HG03108 (cell line): ENCODE data around the gene C10orf120.

Experiments
- ATAC-seq: cut with Tn5 transposase; IDR thresholded peaks from one replicate; pipeline ENCODE4 v1.9.1; 2021; ENCODE audit warnings: moderate library complexity; ENCODE audit not compliant: unreplicated experiment

Gene C10orf120

GRCh38 chr10:122662231-122662630 lies 37.4 kb downstream of the C10orf120 start:
- ATAC-seq = no peak

DNA sequence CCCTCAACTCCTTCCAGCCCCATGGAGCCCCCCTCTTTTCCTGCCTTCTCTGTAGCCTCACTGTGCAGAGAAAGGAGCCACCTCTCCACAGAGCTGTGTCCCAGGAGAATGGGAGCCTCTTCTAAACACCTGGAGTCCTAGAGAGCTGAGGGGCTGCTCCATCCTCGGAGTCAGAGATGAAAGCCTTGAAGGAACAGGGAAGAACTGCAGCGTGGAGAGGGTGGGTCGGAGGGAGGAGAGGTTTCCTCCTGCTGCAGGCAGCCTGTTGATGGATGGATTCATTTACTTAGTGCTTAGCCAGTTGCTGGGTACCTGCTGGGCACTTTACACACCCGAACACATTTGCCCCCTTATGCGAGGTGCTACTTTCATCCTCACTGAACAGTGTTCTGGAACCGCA lies 39.0 kb downstream of the C10orf120 start:
- no peak for ATAC-seq

- no peak for ATAC-seq
Measured at GRCh38 chr10:122659651-122660050, 40.0 kb downstream of the C10orf120 start.

- ATAC-seq = no peak
Measured at GRCh38 chr10:122659126-122659525, 40.5 kb downstream of the C10orf120 start.

DNA sequence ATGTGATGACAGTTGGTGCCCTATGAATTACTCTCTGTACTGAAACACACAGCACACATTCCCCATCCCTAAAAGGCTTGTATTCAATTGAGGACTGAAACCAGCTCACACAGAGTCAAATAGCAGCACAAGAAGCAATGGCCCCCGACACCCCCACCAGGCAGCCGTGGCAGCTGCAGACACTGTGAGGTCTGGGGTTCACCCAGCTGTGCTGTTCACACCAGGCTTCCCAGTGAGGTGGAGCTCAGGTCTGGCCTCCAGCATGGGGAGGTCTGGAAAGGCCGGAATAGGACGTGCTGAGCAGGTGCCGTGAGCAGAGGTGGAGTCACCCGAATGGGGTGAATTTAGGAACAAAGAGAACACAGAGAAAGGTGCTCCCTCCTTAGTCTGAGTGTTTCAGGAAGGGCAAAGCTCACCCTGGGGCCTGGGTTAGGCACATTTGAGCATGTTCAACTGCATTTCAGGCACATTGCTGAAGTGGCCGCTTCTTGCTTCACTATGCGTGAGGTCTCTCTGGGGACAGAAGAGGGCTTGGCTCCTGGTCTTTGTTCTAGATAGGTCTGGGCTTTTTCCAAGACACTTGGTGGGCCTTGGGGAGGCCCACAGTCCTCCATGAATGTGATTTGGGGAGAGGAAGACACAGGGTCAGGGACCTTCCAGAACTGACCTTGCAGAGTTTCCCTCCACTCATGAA lies 41.1 kb downstream of the C10orf120 start:
- no peak for ATAC-seq

DNA sequence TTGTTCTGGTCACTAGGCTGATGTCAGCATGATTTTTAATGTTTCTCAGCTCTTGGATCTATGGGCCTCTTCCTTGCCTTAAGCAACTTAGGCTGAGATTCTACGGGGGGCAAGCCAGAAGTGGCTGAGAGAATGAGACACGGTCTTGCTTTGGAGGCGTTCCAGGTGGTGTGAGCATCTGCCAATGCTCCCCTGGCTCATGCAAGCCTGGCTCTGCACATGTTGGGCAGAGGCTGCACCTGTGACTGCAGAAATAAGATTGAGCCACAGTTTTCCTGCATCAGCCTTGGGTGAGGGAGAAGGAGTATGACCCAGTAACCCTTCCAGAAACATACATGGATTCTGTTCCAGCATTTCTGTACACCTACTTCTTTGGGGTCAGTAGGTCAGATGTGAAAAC lies 41.9 kb downstream of the C10orf120 start:
- ATAC-seq = no peak

- no peak for ATAC-seq
Measured at GRCh38 chr10:122657255-122657654, 42.4 kb downstream of the C10orf120 start.

- ATAC-seq = no peak
Measured at GRCh38 chr10:122656741-122657140, 42.9 kb downstream of the C10orf120 start.

GRCh38 chr10:122656308-122656705 lies 43.3 kb downstream of the C10orf120 start:
- no peak for ATAC-seq

DNA sequence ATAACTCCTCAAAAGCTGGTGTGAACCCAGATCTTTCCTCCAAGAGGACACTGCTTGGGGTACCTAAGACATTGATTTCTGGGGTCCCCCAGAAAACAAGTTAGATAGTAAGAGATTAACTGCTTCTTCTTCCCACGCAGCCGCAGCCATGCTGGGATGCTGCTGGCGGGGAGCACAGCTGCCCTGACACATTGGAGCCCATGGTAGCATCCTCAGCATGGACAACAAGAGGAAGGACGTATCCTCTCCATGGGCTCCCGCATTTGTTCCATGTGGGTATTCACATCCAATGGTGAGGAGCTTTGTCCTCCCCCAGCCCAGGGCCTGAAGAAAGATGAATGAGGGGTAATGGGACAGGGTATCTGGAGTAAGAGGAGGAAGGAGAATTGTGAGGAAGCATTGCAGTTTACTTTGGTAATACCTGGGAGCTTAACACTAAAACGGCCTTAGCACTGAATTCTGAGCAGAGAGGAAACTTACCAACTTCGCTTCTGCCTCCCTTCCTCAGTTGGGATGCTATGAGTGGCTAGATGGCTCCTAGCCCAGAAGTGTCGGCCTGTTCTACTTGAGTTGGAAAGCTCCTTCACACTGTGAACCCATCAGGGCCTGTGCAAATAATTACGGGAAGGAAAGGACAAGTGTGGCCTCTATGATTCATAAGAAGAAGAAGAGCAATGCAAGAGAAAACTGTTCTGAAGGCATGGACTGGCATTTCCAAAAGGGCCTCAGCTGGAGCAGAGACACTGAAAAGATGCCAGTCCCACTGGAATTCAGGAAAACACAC lies 43.9 kb downstream of the C10orf120 start:
- no peak for ATAC-seq

DNA sequence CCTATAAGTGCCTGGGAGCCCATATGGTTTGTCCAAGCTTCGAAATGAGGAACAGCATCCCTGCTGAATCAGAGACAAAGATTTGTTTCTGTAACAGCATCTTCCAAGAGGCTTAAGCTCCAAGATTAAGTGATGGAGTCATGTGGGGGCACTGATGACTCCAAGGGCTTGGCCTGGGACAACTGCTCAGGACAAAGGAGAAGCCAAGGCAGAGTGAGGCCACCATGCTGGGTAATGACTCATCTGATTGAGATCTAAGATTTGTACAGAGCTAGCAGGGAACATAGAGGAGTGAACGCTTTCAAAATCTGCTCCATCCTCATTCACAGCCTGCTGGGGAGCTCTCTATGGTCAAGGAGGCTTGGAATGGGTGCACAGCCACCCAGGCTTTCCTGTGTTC lies 49.3 kb downstream of the C10orf120 start:
- no peak for ATAC-seq

GRCh38 chr10:122649903-122650302 lies 49.7 kb downstream of the C10orf120 start:
- ATAC-seq = no peak

DNA sequence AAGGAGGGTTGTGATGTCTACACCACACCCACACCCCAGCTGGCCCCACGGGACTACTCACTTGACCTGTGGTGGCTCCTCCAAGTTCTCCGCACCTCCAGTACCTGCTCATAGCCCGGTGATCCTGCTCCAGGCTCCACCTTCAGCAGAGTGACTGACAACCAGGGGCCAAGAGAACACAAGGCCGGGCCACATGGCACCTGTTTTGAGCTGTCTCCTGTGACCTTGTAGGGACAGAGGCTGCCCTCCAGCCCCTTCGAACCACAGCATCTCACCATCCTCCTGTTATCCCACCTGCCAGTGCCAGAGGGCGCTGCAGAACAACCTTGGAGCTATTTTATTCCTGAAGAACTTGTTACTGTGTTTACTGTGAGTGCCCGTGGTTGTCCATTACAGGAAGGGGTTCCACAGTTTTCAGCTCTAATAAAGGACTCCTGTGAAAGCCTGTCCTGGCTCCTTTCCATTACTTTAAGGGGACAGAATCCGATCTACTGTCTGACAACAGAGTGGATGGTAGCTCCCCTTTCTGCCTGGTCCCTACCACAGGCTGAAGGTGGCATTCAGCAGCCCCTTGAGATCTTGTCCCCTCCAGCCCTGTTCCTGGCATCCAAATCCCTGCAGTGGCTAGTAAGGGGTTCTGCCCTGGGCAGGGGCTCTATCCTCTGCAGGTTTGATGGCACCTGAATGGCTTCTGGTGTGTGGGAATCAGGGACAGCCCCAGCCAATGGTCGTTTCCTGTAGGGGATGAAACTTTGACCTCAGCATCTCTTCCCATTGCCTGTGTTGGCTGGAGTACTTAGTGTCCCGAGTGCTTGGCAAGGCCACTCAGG lies 50.8 kb downstream of the C10orf120 start:
- ATAC-seq = peak; percentile 45
